HG03280 (cell line): ENCODE measurements around the gene CXCL12.

ENCODE experiments used
- ATAC-seq: cut with Tn5 transposase; IDR thresholded peaks from one replicate; pipeline ENCODE4 v1.9.1; 2021; ENCODE audit warnings: mild to moderate bottlenecking, moderate library complexity; ENCODE audit not compliant: unreplicated experiment

CXCL12 gene

GRCh38 chr10:44385026-44385695 is at the start of gene CXCL12:
TSS of gene CXCL12 (minus strand) at chr10:44385097. CDS start at chr10:44385005, 92 bp downstream.
- no peak for ATAC-seq

GRCh38 chr10:44427479-44427878 is 42.6 kb upstream of the CXCL12 start:
- ATAC-seq, result no peak

GRCh38 chr10:44427037-44427436 is 42.1 kb upstream of the CXCL12 start:
- no peak for ATAC-seq

GRCh38 chr10:44426247-44427034 is 41.5 kb upstream of the CXCL12 start:
- no peak for ATAC-seq

GRCh38 chr10:44425466-44425865 is 40.6 kb upstream of the CXCL12 start:
- ATAC-seq, result no peak

- no peak for ATAC-seq
Observed at GRCh38 chr10:44424957-44425356, 40.1 kb upstream of the CXCL12 start.

- ATAC-seq, result no peak
Observed at GRCh38 chr10:44424298-44424697, 39.4 kb upstream of the CXCL12 start.

- ATAC-seq, result no peak
Observed at GRCh38 chr10:44422570-44423101, 37.7 kb upstream of the CXCL12 start.

GRCh38 chr10:44422153-44422552 is 37.3 kb upstream of the CXCL12 start:
- no peak for ATAC-seq

- no peak for ATAC-seq
Observed at GRCh38 chr10:44419790-44420549, 35.1 kb upstream of the CXCL12 start.

- ATAC-seq, result no peak
Observed at GRCh38 chr10:44418637-44419036, 33.7 kb upstream of the CXCL12 start.

GRCh38 chr10:44417761-44418160 is 32.9 kb upstream of the CXCL12 start:
- no peak for ATAC-seq

- no peak for ATAC-seq
Observed at GRCh38 chr10:44416936-44417335, 32.0 kb upstream of the CXCL12 start.

- no peak for ATAC-seq
Observed at GRCh38 chr10:44416021-44416771, 31.3 kb upstream of the CXCL12 start.

- no peak for ATAC-seq
Observed at GRCh38 chr10:44415121-44415520, 30.2 kb upstream of the CXCL12 start.

GRCh38 chr10:44413416-44413815 is 28.5 kb upstream of the CXCL12 start:
- no peak for ATAC-seq

- no peak for ATAC-seq
Observed at GRCh38 chr10:44411251-44411650, 26.4 kb upstream of the CXCL12 start.

GRCh38 chr10:44404741-44405437 is 20.0 kb upstream of the CXCL12 start:
- ATAC-seq, result no peak

GRCh38 chr10:44402465-44403195 is 17.7 kb upstream of the CXCL12 start:
- no peak for ATAC-seq
